GM12864 (cell line): ENCODE results near the gene PMEPA1.

ENCODE experiments used
- DNase-seq: peaks from one replicate; pipeline ENCODE4 v3.0.0-alpha.2; 2011; ENCODE audit warnings: low read depth
- H3K4me3 ChIP-seq: 2 replicates; pipeline ENCODE4 v1.5.1; 2011; ENCODE audit warnings: mild to moderate bottlenecking, low read depth, low read length, control low read depth
- CTCF ChIP-seq: IDR thresholded peaks from 2 replicates; pipeline ENCODE4 v1.5.1; 2011; ENCODE audit warnings: low read depth, mild to moderate bottlenecking, moderate library complexity, low read length, control low read depth, inconsistent platforms; ENCODE audit errors: missing control alignments

PMEPA1 gene

GRCh38 chr20:57702521-57702920 is 7.3 kb downstream of the PMEPA1 start:
- no peak for TF ChIP-seq CTCF
- DNase-seq: no peak
- no peak overlapping the region for H3K4me3 ChIP-seq

- TF ChIP-seq CTCF: no peak
- no peak for DNase-seq
- H3K4me3 ChIP-seq: no peak overlapping the region
Measured at GRCh38 chr20:57702091-57702490, 7.7 kb downstream of the PMEPA1 start.

GRCh38 chr20:57701651-57702050 is 8.2 kb downstream of the PMEPA1 start:
- no peak for TF ChIP-seq CTCF
- no peak overlapping the region for H3K4me3 ChIP-seq
- DNase-seq: no peak

- DNase-seq: no peak
- TF ChIP-seq CTCF: no peak
- no peak overlapping the region for H3K4me3 ChIP-seq
Measured at GRCh38 chr20:57701090-57701489, 8.7 kb downstream of the PMEPA1 start.

- no peak for DNase-seq
- H3K4me3 ChIP-seq: no peak overlapping the region
- TF ChIP-seq CTCF: no peak
Measured at GRCh38 chr20:57699395-57699794, 10.4 kb downstream of the PMEPA1 start.

- H3K4me3 ChIP-seq: no peak overlapping the region
- TF ChIP-seq CTCF: no peak
- no peak for DNase-seq
Measured at GRCh38 chr20:57698867-57699275, 10.9 kb downstream of the PMEPA1 start.

GRCh38 chr20:57698116-57698866 is 11.5 kb downstream of the PMEPA1 start:
- TF ChIP-seq CTCF: no peak
- no peak for DNase-seq
- no peak overlapping the region for H3K4me3 ChIP-seq
